H7 (cell line): ENCODE measurements around the gene TSACC. TPM values are rescaled to one million over a fixed set of nuclear protein-coding genes. Genes with fewer than 3 reads are reported as not detected.
A peak's percentile ranks its signal among the peaks of the same experiment; 100 is the strongest.
"Not testable (repeated sequence)": the region's sequence is repeated elsewhere in the genome, so short reads cannot be mapped to it uniquely, and the experiment has no call there.

Experiments used
- DNase-seq: peaks from one replicate; pipeline ENCODE4 v3.0.0; 2012
- H3K27me3 ChIP-seq: 2 replicates; pipeline ENCODE4 v1.6.0; 2011; ENCODE audit warnings: mild to moderate bottlenecking, low read length; ENCODE audit not compliant: control insufficient read depth, insufficient read depth
- H3K36me3 ChIP-seq: replicated peaks from 2 replicates; pipeline ENCODE4 v1.5.1; 2011; ENCODE audit warnings: low read length; ENCODE audit not compliant: control insufficient read depth, insufficient read depth
- H3K4me3 ChIP-seq: 2 replicates; pipeline ENCODE4 v1.5.1; 2011; ENCODE audit warnings: low read depth, mild to moderate bottlenecking, control low read depth, low read length, moderate library complexity; ENCODE audit not compliant: insufficient read depth
- total RNA-seq: library from RNA; depleted of rRNA; stranded (reverse); fragments of >200 nt; shearing (Covaris generic); gene quantifications from 2 replicates; pipeline ENCODE4 v1.2.3, GENCODE V29; 2014

Gene TSACC
- total RNA-seq, 1 experiment from 2014 or later, result 2.2 TPM

DNA sequence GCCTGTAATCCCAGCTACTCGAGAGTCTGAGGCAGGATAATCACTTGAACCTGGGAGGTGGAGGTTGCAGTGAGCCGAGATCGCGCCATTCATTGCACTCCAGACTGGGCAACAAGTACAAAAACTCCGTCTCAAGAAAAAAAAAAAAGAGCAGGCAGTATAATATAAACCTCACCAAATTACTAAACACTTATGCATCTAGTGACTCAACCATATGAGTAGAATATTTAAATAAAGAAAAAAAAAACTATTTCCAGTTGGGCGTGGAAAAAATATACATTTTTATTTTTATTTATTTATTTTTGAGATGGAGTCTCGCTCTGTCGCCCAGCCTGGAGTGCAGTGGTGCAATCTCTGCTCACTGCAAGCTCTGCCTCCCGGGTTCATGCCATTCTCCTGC lies 15.1 kb upstream of the TSACC start:
- DNase-seq, H3K4me3 ChIP-seq, H3K27me3 ChIP-seq: not testable (repeated sequence)
- H3K36me3 ChIP-seq, result peaks cover 44% of the 10 kb centered on the region

- H3K36me3 ChIP-seq, result peaks cover 29% of the 10 kb centered on the region
- DNase-seq, result no peak
- no peaks in the 10 kb centered on the region for H3K27me3 ChIP-seq
- no peak overlapping the region for H3K4me3 ChIP-seq
These were observed 2.1 kb upstream of the TSACC start for GRCh38 chr1:156336242-156336641.

DNA sequence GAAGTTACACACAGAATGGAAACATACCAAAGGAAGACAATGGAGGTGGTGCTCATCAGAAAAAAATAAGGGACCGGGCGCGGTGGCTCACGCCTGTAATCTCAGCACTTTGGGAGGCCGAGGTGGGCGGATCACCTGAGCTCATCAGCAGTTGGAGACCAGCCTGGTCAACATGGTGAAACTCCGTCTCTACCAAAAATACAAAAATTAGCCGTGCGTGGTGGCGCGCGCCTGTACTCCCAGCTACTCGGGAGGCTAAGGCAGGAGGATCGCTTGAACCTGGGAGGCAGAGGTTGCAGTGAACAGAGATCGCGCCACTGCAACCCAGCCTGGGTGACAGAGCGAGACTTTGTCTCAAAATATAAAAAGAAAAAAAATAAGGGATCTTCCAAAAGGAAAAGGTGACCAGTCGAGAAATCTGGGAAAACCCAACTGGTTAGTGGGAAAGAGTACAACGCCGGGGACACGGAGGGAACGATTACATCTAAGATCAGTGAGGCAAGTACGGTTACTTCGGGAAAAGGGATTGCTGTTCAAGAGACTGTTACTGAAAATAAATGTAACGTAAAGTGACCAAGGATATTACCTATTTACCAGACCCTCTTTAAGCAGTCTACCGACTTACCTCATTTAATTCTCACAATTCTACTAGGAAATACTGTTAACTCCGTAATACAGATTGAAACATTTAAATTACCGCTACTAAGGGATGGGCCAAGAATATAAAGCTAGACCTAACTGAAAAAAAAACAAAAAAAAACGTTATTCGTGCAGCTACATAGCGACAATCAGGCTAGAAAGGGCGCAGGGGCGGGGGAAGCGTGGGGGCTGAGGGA lies 1.1 kb upstream of the TSACC start:
- Histone ChIP-seq H3K36me3 (peaks cover 26% of the 10 kb centered on the region), H3K4me3 (peak overlapping the region; percentile 72), H3K27me3 (no peaks in the 10 kb centered on the region)
- DNase-seq, result no peak

DNA sequence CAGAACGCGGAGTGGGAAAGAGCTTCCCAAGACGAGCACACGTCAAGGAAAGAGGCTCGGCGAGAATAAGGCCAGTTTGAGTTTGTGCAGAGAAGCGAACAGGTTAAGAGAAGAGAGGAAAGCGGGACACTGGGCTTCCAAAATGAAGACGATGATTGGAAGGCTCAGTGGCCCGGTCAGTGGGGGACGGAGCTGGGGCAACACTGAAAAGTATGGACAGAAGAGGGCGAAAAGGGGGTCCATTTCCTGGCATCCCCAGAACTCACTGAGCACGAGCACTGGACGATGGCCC lies 492 bp upstream of the TSACC start:
- peak overlapping the region; percentile 72 for H3K4me3 ChIP-seq
- DNase-seq, result no peak
- H3K27me3 ChIP-seq, result no peaks in the 10 kb centered on the region
- peaks cover 21% of the 10 kb centered on the region for H3K36me3 ChIP-seq

DNA sequence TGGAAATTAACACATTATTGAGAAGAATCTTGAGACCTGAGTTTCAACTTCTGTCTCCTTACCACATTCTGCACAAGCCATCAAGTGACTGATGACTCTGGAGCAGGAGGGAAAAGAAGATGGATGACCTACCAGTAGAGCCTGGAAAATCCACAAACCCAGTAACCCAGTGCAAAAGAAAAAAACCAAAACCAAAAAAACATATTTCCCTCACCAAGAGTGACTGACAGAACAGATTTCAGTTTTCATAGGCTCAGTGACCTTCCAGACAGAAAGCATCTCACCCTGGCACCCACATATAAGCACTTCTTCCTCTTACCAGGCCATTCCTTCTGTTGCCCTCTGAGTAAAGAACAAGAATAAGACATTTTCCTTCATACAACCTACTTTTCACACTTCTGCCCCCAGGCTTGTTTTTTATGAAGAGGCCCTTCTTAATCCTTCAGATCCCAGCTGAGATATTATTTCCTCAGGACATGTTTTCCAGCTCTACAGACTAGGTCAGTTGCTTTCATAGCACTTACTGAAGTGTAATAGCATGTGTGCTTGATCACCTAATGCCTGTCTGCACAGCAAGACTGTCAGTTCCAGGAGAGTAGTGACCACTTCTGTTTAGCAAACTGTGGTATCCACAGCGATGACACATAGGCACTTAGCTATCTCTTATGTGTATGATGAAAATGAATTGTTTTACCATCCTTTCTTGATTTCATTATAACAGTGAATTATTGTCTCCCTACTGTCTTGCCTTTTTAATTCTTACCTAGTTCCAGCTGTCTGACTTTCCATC lies 4.0 kb downstream of the TSACC start:
- DNase-seq, result no peak
- no peaks in the 10 kb centered on the region for H3K36me3 ChIP-seq
- no peak overlapping the region for H3K4me3 ChIP-seq
- no peaks in the 10 kb centered on the region; the same call in 1 of the 2 replicates for H3K27me3 ChIP-seq

- Histone ChIP-seq H3K36me3 (no peaks in the 10 kb centered on the region), H3K27me3 (no peaks in the 10 kb centered on the region; the same call in 1 of the 2 replicates), H3K4me3 (no peak overlapping the region)
- no peak for DNase-seq
These were observed 6.1 kb downstream of the TSACC start for GRCh38 chr1:156344409-156344808.

DNA sequence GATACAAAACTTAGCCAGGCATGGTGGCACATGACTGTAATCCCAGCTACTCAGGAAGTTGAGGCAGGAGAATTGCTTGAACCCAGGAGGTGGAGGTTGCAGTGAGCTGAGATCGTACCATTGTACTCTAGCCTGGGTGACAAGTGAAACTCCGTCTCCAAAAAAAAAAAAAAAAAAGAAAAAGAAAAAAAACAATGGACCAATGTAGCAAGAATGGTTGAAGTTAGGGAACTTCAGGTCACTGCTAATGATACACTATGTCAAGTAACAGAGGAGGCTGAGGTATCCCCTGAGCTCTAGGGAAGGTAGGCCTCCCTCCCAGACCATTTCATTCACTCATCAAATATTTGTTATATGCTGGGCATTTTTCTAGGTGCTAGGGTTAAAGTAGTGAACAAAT lies 7.7 kb downstream of the TSACC start:
- not testable (repeated sequence) for DNase-seq, H3K27me3 ChIP-seq, H3K36me3 ChIP-seq, H3K4me3 ChIP-seq

DNA sequence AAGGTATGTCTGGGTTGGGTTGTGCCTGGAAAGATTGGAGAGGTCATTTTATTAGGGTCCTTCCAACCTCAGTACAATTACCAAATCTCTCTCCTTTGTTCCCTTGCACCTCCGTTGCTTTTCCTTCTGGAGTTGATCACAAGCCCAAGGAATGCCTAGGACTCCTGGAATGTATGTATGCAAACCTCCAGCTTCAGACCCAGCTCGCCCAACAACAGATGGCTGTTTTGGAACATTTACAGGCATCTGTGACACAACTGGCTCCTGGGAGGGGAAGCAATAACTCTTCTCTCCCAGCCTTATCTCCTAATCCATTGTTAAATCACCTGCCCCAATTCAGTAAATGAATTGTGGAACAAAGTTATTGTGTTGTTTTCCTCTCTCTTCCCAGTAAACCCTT lies 8.3 kb downstream of the TSACC start:
- no peaks in the 10 kb centered on the region for H3K36me3 ChIP-seq
- DNase-seq, result no peak
- no peaks in the 10 kb centered on the region; the same call in 1 of the 2 replicates for H3K27me3 ChIP-seq
- H3K4me3 ChIP-seq, result no peak overlapping the region

DNA sequence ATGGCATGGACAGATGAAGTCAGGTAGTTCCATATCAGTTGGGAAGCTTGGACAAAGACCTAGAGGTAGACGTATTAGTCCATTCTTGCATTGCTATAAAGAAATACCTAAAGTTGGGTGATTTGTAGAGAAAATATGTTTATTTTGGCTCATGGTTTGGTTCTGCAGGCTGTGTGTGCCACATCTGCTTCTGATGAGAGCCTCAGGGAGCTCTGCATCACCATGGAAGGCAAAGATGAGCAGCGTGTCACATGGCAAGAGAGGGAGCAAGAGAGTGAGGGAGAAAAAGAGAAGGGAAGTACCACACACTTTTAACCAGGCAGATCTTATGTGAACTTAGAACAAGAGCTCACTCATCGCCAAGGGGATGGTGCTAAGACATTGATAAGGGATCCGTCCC lies 9.0 kb downstream of the TSACC start:
- Histone ChIP-seq H3K27me3 (no peaks in the 10 kb centered on the region; the same call in 1 of the 2 replicates), H3K4me3 (no peak overlapping the region), H3K36me3 (no peaks in the 10 kb centered on the region)
- DNase-seq, result no peak

GRCh38 chr1:156352481-156352880 lies 14.2 kb downstream of the TSACC start:
- H3K36me3 ChIP-seq, H3K27me3 ChIP-seq, DNase-seq, H3K4me3 ChIP-seq: not testable (repeated sequence)

DNA sequence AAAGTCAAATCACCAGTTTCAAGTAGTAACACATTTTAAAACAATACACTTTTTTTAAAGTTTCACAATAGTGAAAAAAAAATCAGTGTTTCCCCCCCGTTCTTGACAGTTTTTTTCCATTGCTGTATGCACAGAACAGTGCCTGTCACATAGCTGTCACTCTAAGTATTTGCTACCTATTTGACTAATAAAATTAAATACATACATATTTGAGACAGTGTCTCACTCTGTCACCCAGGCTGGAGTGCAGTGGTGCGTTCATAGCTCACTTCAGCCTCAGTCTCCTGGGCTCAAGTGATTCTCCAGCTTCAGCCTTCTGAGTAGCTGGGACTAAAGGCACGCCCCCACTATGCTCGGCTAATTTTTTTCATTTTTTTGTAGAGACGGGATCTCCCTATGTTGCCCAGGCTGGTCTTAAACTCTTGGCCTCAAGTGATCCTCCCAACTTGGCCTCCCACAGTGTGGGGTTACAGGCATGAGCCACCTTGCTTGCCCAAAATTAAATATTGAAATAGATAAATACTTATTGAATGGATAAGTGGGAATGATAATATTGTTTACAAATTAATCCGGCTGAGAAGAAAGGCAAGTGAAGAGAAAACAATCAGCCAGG lies 18.0 kb downstream of the TSACC start:
- no peak for DNase-seq
- no peaks in the 10 kb centered on the region for H3K36me3 ChIP-seq
- no peaks in the 10 kb centered on the region; the same call in 1 of the 2 replicates for H3K27me3 ChIP-seq
- H3K4me3 ChIP-seq, result peak overlapping the region; percentile 42

GRCh38 chr1:156356875-156357534 lies 18.7 kb downstream of the TSACC start:
- DNase-seq, result peak; percentile 97
- Histone ChIP-seq H3K4me3 (peak overlapping the region; percentile 42), H3K27me3 (no peaks in the 10 kb centered on the region; the same call in 1 of the 2 replicates)

GRCh38 chr1:156357977-156358376 lies 19.7 kb downstream of the TSACC start:
- H3K36me3 ChIP-seq, result no peaks in the 10 kb centered on the region
- no peak overlapping the region for H3K4me3 ChIP-seq
- DNase-seq, result no peak
- no peaks in the 10 kb centered on the region; the same call in 1 of the 2 replicates for H3K27me3 ChIP-seq

More at GRCh38 chr1:156356875-156357534, 18.7 kb downstream of the TSACC start:
- no peaks in the 10 kb centered on the region for H3K36me3 ChIP-seq

DNA sequence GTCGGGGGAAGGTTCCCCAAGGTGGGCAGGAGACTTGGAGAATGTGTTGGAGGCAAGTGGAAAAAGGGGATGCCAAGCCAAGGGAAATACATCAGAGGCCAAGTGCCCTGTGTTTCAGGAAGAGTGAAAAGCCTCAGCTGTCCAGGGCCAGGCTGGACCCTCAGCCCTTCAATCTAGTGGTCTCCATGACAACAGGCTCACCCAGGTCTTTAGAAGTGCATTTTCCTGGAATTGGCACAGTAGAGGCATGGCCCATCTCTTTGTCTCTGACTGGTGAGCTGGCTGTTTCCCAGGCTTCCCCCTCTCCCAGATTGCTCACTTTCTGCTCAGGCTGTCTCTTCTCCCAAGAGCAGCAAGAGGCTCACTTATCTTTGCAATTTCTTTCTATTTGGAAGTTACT lies 20.3 kb downstream of the TSACC start:
- Histone ChIP-seq H3K36me3 (no peaks in the 10 kb centered on the region), H3K4me3 (no peak overlapping the region), H3K27me3 (no peaks in the 10 kb centered on the region; the same call in 1 of the 2 replicates)
- no peak for DNase-seq
